DOHH2 (cell line): ENCODE results near the gene ITGA4.

Experiments used
- CTCF ChIP-seq: fragments of 200-600 bp; sonication (generic); IDR thresholded peaks from one replicate; pipeline ENCODE4 v1.5.1; 2014; ENCODE audit warnings: antibody characterized with exemption, mild to moderate bottlenecking, low read depth, low read length; ENCODE audit not compliant: poor library complexity, severe bottlenecking
- EZH2phosphoT487 ChIP-seq: fragments of 200-600 bp; sonication (generic); IDR thresholded peaks from 2 replicates; pipeline ENCODE4 v1.6.1; 2017; ENCODE audit warnings: borderline replicate concordance, mild to moderate bottlenecking, antibody characterized with exemption, low read length, moderate library complexity, mixed read lengths

GRCh38 chr2:181458871-181459270 is 1.7 kb downstream of the ITGA4 start:
- TF ChIP-seq CTCF: no peak
- TF ChIP-seq EZH2phosphoT487: no peak
